GM20000 (cell line): ENCODE results near the gene PTH1R.

Source experiments
- DNase-seq: peaks from one replicate; pipeline ENCODE4 v3.0.0; 2012; ENCODE audit warnings: low spot score
- TF ChIP-seq, protein P1 (sequence below): IDR thresholded peaks from 2 replicates; pipeline ENCODE4 v1.5.1; 2012; ENCODE audit warnings: mild to moderate bottlenecking, control low read depth; ENCODE audit errors: extremely low read depth, missing control alignments

PTH1R gene

DNA sequence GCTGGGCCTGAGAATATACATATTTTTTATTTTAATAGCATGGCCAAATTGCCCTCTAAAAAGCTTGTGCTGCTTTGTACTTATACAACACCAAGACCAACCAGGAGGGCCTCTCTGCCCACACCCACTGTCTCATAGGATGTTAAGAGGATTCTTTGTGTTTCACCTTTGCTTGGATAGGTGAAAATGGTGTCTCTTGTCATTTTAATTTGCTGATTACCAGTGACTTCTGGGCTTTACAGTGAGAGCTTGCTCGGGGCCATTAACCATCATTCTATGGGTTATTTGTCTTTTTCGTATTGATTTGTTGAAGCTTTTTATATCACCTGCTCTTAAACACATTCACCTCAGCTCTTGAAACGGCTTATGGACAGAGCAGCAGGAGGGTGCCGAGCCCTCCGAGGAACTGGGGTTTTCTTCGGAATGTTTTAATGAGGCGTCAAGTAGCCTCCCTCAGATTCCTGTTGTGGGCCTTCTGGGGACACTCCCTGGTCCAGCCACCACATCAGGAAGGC is 10.5 kb downstream of the PTH1R start:
- TF ChIP-seq, protein P1, sequence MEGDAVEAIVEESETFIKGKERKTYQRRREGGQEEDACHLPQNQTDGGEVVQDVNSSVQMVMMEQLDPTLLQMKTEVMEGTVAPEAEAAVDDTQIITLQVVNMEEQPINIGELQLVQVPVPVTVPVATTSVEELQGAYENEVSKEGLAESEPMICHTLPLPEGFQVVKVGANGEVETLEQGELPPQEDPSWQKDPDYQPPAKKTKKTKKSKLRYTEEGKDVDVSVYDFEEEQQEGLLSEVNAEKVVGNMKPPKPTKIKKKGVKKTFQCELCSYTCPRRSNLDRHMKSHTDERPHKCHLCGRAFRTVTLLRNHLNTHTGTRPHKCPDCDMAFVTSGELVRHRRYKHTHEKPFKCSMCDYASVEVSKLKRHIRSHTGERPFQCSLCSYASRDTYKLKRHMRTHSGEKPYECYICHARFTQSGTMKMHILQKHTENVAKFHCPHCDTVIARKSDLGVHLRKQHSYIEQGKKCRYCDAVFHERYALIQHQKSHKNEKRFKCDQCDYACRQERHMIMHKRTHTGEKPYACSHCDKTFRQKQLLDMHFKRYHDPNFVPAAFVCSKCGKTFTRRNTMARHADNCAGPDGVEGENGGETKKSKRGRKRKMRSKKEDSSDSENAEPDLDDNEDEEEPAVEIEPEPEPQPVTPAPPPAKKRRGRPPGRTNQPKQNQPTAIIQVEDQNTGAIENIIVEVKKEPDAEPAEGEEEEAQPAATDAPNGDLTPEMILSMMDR = no peak
- DNase-seq = no peak

DNA sequence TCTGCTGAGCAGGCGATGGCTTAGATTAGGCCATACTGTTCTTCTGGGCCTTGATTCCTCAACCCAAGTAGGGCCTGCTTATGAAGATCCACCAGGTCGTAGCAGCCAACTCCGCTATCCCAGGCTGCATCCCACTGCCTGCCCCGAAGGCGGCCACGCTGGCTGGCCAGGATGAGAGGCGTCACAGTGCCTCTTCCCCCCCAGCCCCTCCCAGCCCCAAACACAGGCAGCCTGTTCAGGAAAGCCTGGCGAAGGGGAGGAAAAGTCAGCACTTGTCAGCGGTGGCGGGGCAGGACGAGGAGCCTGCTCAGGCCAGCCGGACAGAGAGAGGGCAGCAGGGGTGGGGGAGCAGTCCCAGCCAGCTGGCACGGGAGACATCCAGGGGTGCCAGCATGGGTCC is 11.2 kb downstream of the PTH1R start:
- TF ChIP-seq, protein P1 = no peak
- no peak for DNase-seq

DNA sequence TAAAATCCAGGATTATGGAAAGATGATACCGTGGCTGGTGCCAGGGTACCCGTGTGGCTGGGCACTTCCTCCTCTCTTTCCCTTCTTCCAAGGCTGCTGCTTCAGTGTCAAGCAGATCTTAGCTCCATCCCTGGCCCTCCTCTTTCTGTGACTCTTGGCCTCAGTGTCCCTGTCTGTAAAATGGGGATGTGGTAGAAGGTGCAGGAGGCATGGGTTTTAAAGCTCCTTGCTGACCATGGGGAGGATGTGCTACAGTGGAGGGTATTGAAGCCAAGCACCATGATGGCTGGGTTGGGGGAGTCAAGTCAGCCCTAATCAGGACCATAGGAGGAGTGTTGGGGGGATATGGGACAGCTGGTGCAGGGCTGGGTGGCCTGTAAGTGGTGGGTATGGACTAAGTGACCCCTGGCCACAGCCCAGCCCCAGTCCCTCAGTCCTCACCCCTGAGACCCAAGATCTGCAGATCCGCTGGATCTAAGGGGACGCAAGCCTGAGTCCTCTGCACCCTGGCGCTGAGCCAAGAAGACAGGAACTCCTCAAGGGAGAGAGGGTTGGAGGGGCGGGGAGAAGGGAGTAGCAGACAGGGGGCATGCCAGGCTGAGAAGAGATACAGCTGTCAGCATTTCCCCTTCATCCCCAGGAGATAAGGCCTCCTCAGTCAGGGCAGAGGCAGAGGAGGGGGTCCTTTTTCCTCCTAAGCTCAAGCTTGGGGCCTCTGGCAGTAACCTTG is 12.0 kb downstream of the PTH1R start:
- TF ChIP-seq, protein P1 = no peak
- no peak for DNase-seq

DNA sequence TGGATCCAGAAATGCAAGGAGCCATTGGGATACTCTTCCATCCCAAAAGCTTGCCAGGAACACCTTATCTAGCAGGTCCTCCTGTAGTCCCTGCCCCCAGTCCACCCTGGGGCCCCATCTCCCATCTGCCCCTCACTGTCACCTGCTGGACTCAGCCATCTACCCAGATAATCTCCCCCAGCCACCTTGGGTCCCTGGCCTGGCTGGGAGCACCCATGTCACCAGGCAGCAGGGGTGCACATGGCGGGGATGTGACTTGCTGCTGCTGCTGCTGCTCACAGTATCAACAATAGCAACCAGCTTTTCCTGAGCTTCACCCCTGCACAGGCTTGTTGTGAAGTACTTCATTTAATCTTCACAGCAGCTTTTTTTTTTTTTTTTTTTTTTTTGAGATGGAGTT is 12.6 kb downstream of the PTH1R start:
- TF ChIP-seq, protein P1 = no peak
- DNase-seq = no peak

DNA sequence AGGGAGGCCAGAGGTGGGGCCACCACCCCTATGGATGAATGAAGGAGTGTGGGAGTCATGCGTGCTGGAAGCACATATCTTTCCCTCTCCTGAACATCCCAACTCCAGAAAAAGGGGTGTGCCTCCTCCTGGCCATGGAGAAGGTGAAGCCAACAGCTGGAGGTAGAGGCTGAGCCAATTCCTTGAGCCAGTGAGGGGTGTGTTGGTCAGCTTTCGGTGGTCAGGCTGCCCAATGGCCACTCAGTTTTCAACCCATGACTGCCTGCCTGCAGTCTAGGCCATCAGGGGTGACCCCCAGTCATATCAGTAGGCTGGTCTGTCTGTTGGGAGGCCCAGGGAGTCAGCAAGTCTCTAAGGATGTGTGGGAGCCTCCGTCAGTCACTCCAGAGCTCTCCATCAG is 13.6 kb downstream of the PTH1R start:
- no peak for DNase-seq
- TF ChIP-seq, protein P1 = no peak

DNA sequence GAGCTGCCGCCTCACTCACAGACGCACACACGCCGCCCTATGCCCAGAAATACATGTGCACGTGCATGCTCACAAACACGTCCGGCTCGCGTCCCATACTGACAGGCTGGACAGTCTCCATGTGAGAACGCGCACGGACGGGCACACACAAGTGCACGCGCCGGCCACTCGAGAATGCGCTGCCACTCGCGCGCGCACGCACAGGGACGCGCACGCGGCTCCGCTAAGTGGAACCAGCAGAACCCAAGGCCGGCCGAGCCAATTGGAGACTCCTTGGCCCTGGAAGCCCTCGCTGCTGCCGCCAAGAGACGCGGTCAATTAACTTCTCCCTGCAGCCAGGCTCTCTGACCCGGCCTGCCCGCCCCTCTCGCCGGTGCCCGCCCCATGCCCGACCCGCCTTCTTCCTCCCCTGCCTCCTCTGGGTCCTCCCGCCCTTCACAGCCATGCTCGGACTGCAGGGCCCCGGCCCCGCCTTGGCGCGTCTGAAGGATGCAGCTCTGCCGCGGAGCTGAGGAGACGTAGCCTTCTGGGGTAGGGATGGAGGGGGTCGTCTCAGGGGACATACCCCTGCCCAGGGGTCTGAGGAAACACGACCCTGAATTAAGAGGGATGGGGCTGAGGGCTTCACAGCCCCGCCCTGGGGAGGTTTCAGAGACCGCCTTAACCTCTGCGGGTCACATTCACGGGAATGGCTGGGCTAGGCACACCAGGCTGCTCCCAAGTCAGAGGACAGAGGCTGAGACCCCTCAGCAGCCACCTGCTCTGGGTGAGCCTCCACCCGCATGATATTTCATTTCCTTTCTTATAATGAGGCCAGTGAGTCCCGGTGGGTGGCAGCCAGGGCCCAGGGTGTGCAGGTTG is 15.0 kb downstream of the PTH1R start:
- no peak for DNase-seq

More for the DNA sequence above, 15.0 kb downstream of the PTH1R start:
- TF ChIP-seq, protein P1 = no peak
